HEK293T (cell line): ENCODE measurements around the gene CERS4.

ENCODE experiments used
- ARNT ChIP-seq: fragments of 450-650 bp; IDR thresholded peaks from 2 replicates; pipeline ENCODE4 v1.6.1; 2017; ENCODE audit warnings: mild to moderate bottlenecking
- FOXK2 ChIP-seq: fragments of 450-650 bp; IDR thresholded peaks from 2 replicates; pipeline ENCODE4 v1.6.1; 2016; ENCODE audit warnings: mild to moderate bottlenecking
- HDGF ChIP-seq: fragments of 450-650 bp; IDR thresholded peaks from 2 replicates; pipeline ENCODE4 v1.6.1; 2017; ENCODE audit warnings: antibody characterized with exemption, borderline replicate concordance
- TARDBP ChIP-seq: fragments of 450-650 bp; IDR thresholded peaks from 2 replicates; pipeline ENCODE4 v1.6.1; 2016

DNA sequence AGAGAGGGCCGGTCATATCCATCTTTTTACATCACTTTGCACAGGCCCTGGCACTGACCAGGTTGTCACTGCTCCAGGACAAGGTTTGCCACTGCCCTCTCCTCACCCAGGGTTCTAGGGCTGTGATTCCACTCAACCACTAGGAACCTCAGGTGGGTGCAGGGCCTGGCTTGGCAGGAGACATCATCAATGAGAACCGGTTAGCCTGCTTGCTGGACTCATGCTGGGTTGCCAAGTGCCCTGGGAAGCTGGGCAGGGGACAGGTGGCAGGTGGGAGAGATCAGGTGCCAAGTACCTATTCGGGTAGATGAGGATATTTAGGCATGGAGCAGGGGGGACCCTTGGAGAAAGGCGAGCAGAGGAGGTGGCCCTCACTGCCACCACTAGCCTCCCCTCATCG lies 4.2 kb upstream of the CERS4 start:
- TF ChIP-seq ARNT (no peak), FOXK2 (no peak), HDGF (no peak), TARDBP (no peak)
